ENCODE measurements around the gene ASNSD1.

Gene ASNSD1

GRCh38 chr2:189661148-189661956 lies at the start of gene ASNSD1:
ASNSD1 (plus strand) TSS chr2:189661459; CDS start chr2:189666133, 4,674 bp downstream.
- DNase-seq = peak; percentile 99

- no peak for DNase-seq
Observed at GRCh38 chr2:189613077-189613636, 48.1 kb upstream of the ASNSD1 start.

- no peak for DNase-seq
Observed at GRCh38 chr2:189613650-189614420, 47.4 kb upstream of the ASNSD1 start.

GRCh38 chr2:189614585-189614984 lies 46.7 kb upstream of the ASNSD1 start:
- DNase-seq = no peak

GRCh38 chr2:189618197-189618596 lies 43.1 kb upstream of the ASNSD1 start:
- DNase-seq = no peak

GRCh38 chr2:189621781-189622180 lies 39.5 kb upstream of the ASNSD1 start:
- DNase-seq = no peak

GRCh38 chr2:189623049-189623448 lies 38.2 kb upstream of the ASNSD1 start:
- DNase-seq = no peak

GRCh38 chr2:189624648-189625355 lies 36.5 kb upstream of the ASNSD1 start:
- no peak for DNase-seq

GRCh38 chr2:189625636-189626035 lies 35.6 kb upstream of the ASNSD1 start:
- DNase-seq = no peak

GRCh38 chr2:189627789-189628188 lies 33.5 kb upstream of the ASNSD1 start:
- DNase-seq = no peak

- no peak for DNase-seq
Observed at GRCh38 chr2:189628817-189629530, 32.3 kb upstream of the ASNSD1 start.

- DNase-seq = no peak
Observed at GRCh38 chr2:189629531-189630453, 31.5 kb upstream of the ASNSD1 start.

GRCh38 chr2:189631849-189632248 lies 29.4 kb upstream of the ASNSD1 start:
- DNase-seq = no peak

- DNase-seq = no peak
Observed at GRCh38 chr2:189633392-189633811, 27.9 kb upstream of the ASNSD1 start.

GRCh38 chr2:189635353-189635752 lies 25.9 kb upstream of the ASNSD1 start:
- DNase-seq = no peak

- DNase-seq = no peak
Observed at GRCh38 chr2:189638301-189639006, 22.8 kb upstream of the ASNSD1 start.

GRCh38 chr2:189639007-189639609 lies 22.2 kb upstream of the ASNSD1 start:
- DNase-seq = no peak

- peak; percentile 2 for DNase-seq
Observed at GRCh38 chr2:189641002-189641401, 20.3 kb upstream of the ASNSD1 start.

- DNase-seq = no peak
Observed at GRCh38 chr2:189641590-189641989, 19.7 kb upstream of the ASNSD1 start.

- no peak for DNase-seq
Observed at GRCh38 chr2:189646521-189646920, 14.7 kb upstream of the ASNSD1 start.
